HG03097 (cell line): ENCODE results near the gene XAF1.
"Not testable (repeated sequence)": the region's sequence is repeated elsewhere in the genome, so short reads cannot be mapped to it uniquely, and the experiment has no call there.

Source experiments
- ATAC-seq: cut with Tn5 transposase; IDR thresholded peaks from one replicate; pipeline ENCODE4 v1.9.1; 2021; ENCODE audit not compliant: unreplicated experiment, low FRiP score

The XAF1 gene

GRCh38 chr17:6755731-6756184 is at the start of gene XAF1:
Gene XAF1, plus strand, starts transcription at chr17:6756046. Its CDS starts 33 bp downstream, at chr17:6756079.
- ATAC-seq: no peak

- no peak for ATAC-seq
These were observed 49.3 kb upstream of the XAF1 start for GRCh38 chr17:6706499-6706898.

- ATAC-seq: no peak
These were observed 48.9 kb upstream of the XAF1 start for GRCh38 chr17:6706996-6707395.

GRCh38 chr17:6708357-6708961 is 47.4 kb upstream of the XAF1 start:
- ATAC-seq: no peak

- no peak for ATAC-seq
These were observed 45.5 kb upstream of the XAF1 start for GRCh38 chr17:6710317-6710716.

GRCh38 chr17:6711081-6711674 is 44.7 kb upstream of the XAF1 start:
- ATAC-seq: no peak

GRCh38 chr17:6711681-6712057 is 44.2 kb upstream of the XAF1 start:
- no peak for ATAC-seq

GRCh38 chr17:6712058-6712853 is 43.6 kb upstream of the XAF1 start:
- no peak for ATAC-seq

- ATAC-seq: no peak
These were observed 43.1 kb upstream of the XAF1 start for GRCh38 chr17:6712854-6713129.

- no peak for ATAC-seq
These were observed 42.5 kb upstream of the XAF1 start, which contains the start of gene SLC13A5 for GRCh38 chr17:6713130-6713917. Gene SLC13A5, minus strand, starts transcription at chr17:6713369. Its CDS starts 36 bp downstream, at chr17:6713333.

GRCh38 chr17:6713918-6714271 is 42.0 kb upstream of the XAF1 start:
- no peak for ATAC-seq

GRCh38 chr17:6714315-6714874 is 41.5 kb upstream of the XAF1 start:
- ATAC-seq: no peak

- ATAC-seq: no peak
These were observed 39.1 kb upstream of the XAF1 start for GRCh38 chr17:6716736-6717135.

- ATAC-seq: no peak
These were observed 34.1 kb upstream of the XAF1 start for GRCh38 chr17:6721744-6722143.

GRCh38 chr17:6724009-6724408 is 31.8 kb upstream of the XAF1 start:
- no peak for ATAC-seq

GRCh38 chr17:6729531-6729930 is 26.3 kb upstream of the XAF1 start:
- ATAC-seq: no peak

GRCh38 chr17:6746665-6747064 is 9.2 kb upstream of the XAF1 start:
- not testable (repeated sequence) for ATAC-seq

GRCh38 chr17:6748617-6749016 is 7.2 kb upstream of the XAF1 start:
- no peak for ATAC-seq

- no peak for ATAC-seq
These were observed 6.3 kb upstream of the XAF1 start for GRCh38 chr17:6749519-6749918.

GRCh38 chr17:6752068-6752909 is 3.6 kb upstream of the XAF1 start:
- ATAC-seq: no peak
